ENCODE data around the gene HOXA4.

HOXA4 gene

GRCh38 chr7:27169658-27170425 lies 39.3 kb upstream of the HOXA4 start:
- DNase-seq: peak; percentile 60

- peak; percentile 44 for DNase-seq
Observed at GRCh38 chr7:27168265-27168947, 37.8 kb upstream of the HOXA4 start.

GRCh38 chr7:27167916-27168264 lies 37.3 kb upstream of the HOXA4 start:
- no peak for DNase-seq

GRCh38 chr7:27166531-27167505 lies 36.3 kb upstream of the HOXA4 start:
- DNase-seq: peak; percentile 47

GRCh38 chr7:27165996-27166530 lies 35.5 kb upstream of the HOXA4 start:
- DNase-seq: no peak

- DNase-seq: peak; percentile 87
Observed at GRCh38 chr7:27165089-27165995, 34.8 kb upstream of the HOXA4 start, which contains the start of gene HOXA9. Gene HOXA9 (minus strand): TSS chr7:27165537. CDS start chr7:27165457, 80 bp downstream.

GRCh38 chr7:27164367-27165088 lies 34.0 kb upstream of the HOXA4 start:
- no peak for DNase-seq

- no peak for DNase-seq
Observed at GRCh38 chr7:27164045-27164366, 33.4 kb upstream of the HOXA4 start.

- DNase-seq: no peak
Observed at GRCh38 chr7:27163288-27164044, 32.9 kb upstream of the HOXA4 start.

GRCh38 chr7:27162561-27163287 lies 32.2 kb upstream of the HOXA4 start:
- DNase-seq: no peak

GRCh38 chr7:27161721-27162560 lies 31.4 kb upstream of the HOXA4 start:
- DNase-seq: peak; percentile 32

GRCh38 chr7:27161214-27161720 lies 30.7 kb upstream of the HOXA4 start:
- no peak for DNase-seq

GRCh38 chr7:27160546-27161213 lies 30.1 kb upstream of the HOXA4 start:
- peak; percentile 78 for DNase-seq

GRCh38 chr7:27160145-27160545 lies 29.6 kb upstream of the HOXA4 start:
- DNase-seq: no peak

- no peak for DNase-seq
Observed at GRCh38 chr7:27159266-27160144, 28.9 kb upstream of the HOXA4 start.

GRCh38 chr7:27158436-27159265 lies 28.1 kb upstream of the HOXA4 start:
- no peak for DNase-seq

Data from NCI-H510A (cell line).